ENCODE results near the gene NDUFA7.
"Not testable (repeated sequence)": the region's sequence is repeated elsewhere in the genome, so short reads cannot be mapped to it uniquely, and the experiment has no call there.

Gene NDUFA7

GRCh38 chr19:8341504-8341903, 20.3 kb upstream of the NDUFA7 start:
- DNase-seq = not testable (repeated sequence)

GRCh38 chr19:8340341-8341096, 19.3 kb upstream of the NDUFA7 start:
- DNase-seq = no peak

GRCh38 chr19:8338835-8339234, 17.7 kb upstream of the NDUFA7 start:
- no peak for DNase-seq

GRCh38 chr19:8337728-8338127, 16.6 kb upstream of the NDUFA7 start:
- no peak for DNase-seq

GRCh38 chr19:8336660-8337059, 15.5 kb upstream of the NDUFA7 start:
- no peak for DNase-seq

GRCh38 chr19:8336072-8336569, 14.9 kb upstream of the NDUFA7 start:
- no peak for DNase-seq

GRCh38 chr19:8335343-8336071, 14.3 kb upstream of the NDUFA7 start:
- no peak for DNase-seq

- DNase-seq = peak; percentile 37
Observed at GRCh38 chr19:8334458-8335342, 13.5 kb upstream of the NDUFA7 start.

- no peak for DNase-seq
Observed at GRCh38 chr19:8333767-8334457, 12.7 kb upstream of the NDUFA7 start.

DNA sequence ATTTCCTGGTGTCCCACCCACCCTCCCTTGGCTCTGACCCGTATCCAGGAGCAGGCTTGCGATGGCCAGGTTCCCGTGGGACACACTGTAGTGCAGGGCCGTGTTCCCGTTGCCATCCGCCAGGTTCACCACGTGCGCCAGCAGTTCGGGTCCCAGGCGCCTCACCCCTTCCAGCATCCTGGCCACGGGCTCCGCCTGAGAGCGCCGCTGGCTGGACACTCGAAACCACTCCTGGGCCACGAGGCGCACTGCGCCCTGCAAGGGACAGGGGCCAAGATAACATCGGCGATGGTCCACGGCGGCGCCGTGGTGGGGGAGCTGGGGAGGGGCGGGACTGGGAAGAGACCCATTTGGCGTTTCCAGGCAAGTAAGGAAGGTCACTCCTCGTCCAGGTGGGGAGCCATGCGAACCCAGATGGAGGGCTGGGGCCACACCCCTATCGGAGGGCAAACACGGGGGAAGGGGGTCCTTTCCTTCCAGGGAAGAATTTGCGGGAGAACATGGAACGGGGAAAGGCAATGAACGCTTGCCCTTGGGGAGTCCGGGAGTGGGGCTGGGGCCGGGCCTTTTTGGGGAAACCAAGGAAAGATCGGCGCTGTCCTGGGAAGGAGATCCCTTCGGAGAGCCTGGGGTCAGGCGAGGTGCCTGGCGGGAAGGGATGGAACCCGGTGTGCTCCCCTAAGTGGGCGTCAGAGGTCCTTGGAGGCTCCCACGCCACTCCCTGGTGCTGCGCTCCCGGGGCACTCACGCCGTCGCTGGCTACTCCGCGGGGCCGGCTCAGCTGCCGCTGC, 12.0 kb upstream of the NDUFA7 start:
- DNase-seq = no peak

DNA sequence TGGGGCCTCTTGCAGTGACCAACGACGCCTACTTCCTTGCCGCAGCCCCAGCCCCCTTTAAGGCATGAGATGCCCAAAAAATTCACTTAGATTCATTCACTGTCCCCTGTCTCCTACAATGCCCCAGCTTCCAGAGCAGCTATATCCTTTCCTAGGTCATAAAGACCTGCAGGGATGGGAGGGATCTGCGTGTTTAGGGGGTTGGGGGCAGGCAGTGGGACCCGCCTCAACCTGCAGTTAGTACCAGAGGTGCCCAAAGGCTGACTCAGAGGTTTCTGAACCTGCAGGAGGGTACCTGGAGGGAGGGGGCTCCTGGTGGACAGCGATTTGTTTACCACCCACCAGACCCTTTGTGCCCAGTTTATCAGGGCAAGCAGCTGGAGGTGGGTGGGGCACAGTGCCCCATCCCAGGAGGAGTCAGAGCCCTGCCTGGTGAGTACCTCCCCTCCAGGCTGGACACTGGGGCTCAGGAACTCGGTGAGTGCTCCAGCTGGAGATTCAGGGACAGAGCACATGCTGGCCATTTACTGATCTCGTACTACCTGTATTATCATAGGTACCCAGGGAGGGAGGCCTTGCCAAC, 10.2 kb upstream of the NDUFA7 start:
- no peak for DNase-seq

DNA sequence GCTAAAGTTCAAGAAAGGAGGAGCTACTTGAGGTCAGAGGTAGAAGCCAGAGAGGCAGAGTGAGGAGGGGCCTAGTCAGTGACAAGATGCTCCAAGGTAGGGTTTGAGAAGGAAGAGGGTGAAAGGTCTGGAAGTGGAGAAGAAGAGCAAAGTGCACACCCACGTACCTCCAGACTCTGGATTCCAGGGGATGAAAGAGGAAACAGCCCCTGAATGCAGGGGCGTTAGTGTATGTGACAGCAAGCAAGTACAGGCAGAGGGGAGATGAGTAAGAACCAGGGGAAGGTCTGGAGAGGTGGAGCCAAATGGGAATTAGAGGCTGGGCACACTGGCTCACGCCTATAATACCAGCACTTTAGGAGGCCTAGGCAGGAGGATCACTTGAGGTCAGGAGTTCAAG, 8.8 kb upstream of the NDUFA7 start:
- DNase-seq = no peak

DNA sequence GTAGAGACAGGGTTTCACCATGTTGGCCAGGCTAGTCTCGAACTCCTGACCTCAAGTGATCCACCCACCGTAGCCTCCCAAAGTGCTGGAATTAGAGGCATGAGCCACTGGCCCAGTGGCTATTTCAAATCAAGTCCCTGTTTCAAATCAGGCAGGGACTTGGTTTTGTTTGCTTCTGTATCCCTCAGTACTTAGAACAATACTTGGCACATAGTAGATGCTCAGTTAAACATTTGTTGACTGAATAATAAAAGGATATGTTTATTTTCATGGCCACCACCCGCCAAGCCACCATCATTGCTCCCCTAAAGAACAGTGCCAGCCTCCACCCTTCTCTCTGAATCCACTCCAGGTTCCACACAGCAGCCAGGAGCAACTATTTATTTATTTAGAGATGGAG, 4.3 kb upstream of the NDUFA7 start:
- no peak for DNase-seq

DNA sequence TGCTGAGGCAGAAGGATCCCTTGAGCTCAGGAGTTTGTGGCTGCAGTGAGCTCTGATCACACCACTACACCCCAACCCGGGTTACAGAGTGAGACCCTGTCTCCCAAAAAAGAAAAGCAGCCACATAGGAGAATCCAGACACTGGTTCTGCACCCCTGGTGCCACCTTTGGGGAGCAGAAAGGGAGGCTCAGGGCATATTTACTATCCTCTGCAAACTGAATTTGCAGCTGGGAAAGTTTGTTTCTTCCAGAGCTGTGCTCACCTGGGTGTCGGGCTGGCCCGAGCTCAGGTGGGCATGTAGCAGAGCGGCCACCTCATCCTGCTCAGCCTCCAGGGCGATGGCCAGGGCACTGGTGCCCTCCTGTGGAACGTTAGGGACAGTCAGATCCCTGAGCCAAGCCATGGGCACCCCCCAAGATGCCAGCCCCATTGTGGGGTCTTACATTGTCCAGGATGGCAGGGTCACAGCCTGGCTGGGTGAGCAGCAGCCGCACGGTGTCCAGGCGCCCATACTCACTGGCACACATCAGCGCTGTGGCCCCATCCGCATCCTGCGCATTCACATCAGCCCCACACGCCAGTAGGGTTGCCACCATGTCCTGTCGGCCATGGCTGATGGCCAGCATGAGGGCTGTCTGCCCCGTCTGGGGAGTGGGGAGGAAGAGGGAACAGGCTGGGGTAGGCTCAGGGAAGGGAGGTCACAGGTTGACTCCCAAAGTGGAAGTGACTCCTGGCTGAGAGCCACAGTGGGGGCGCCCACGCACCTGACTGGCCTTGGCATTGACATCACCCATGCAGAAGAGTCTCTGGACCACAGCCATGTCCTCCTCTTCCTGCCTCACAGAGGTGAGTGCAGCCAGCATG, 3.2 kb upstream of the NDUFA7 start:
- DNase-seq = no peak

DNA sequence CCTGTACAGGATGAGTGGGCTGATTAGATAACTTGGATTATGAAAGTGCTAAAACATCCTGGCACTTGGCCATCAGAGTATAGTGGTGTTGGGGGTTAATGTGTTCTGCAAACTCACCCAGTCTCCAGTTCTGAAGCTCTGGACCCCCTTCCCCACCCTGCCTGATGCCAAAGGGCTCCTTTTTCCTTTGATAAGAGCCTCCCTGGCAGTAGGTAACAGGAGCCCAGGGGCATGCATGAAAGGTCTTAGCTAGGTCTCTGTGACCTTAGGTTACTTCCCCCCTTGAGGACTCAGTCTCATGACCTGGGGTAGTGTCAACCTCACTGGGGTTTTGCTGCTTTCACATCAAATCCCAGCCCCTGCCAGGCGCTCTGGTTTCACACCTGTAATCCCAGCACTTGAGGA, 2.6 kb upstream of the NDUFA7 start:
- DNase-seq = no peak

GRCh38 chr19:8322638-8322997, 1.4 kb upstream of the NDUFA7 start:
- DNase-seq = no peak

GRCh38 chr19:8321986-8322637, 937 bp upstream of the NDUFA7 start:
- no peak for DNase-seq

- no peak for DNase-seq
Observed at GRCh38 chr19:8320564-8321066, 560 bp downstream of the NDUFA7 start.

DNA sequence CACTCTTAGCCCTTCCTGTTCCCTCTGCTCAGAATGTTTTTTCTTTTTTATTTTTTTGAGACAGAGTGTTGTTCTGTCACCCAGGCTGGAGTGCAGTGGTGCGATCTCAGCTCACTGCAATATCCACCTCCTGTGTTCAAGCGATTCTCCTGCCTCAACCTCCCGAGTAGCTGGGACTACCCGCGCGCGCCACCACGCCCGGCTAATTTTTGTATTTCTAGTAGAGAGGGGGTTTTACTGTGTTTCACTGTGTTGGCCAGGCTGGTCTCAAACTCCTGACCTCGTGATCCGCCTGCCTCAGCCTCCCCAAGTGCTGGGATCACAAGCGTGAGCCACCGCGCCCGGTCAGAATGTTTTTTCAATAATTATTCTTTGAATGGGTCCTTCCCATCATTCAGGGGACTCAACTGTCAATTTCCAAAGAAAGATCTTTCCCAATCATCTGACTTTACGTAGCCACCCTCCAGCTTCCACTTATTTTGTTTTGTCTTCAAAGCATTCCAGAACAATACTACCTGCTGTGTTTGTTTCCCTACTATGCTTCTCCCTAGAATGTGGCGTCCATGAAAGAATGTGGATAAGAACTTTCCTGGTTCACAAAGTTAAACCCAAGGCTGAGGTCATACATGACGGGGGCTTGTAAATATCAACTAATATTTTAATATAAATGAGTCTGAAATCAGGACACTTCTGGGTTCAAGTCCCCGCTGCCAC, 1.2 kb downstream of the NDUFA7 start:
- no peak for DNase-seq
